Lower leg skin (tissue), 4 donors: ENCODE measurements around the gene SLC10A7. TPM values are rescaled to one million over a fixed set of nuclear protein-coding genes. Genes with fewer than 3 reads are reported as not detected.

Experiments used
- DNase-seq, 2 donors: peaks; one replicate each; pipeline ENCODE4 v3.0.0-alpha.2; 2019; ENCODE audit warnings: low spot score in 2 of 2
- H3K4me3 ChIP-seq: fragments of 200-600 bp; sonication (generic); 2 replicates; pipeline ENCODE4 v1.5.1; 2017; ENCODE audit warnings: mild to moderate bottlenecking, low read depth; ENCODE audit not compliant: poor library complexity, severe bottlenecking
- POLR2A ChIP-seq, 2 donors: fragments of 450-650 bp; IDR thresholded peaks; one replicate each; pipeline ENCODE4 v1.6.1; 2016 to 2017; ENCODE audit warnings: antibody characterized with exemption in 2 of 2, mild to moderate bottlenecking in 1 of 2, moderate library complexity in 1 of 2
- WGBS, 2 donors: methylation state at CpG; one replicate each; pipeline ENCODE4 v1.1.5; 2018; 5-methylcytosine and 5-hydroxymethylcytosine counted together
- intact Hi-C: fragments of 100-400 bp; cut with DNase I; formaldehyde crosslinking; loops from one replicate; pipeline ENCODE4 v1.15.0; 2023; ENCODE audit warnings: low total_unique reads
- total RNA-seq, 4 donors: library from RNA; depleted of rRNA; stranded (reverse); fragments of >200 nt; gene quantifications; one replicate each; pipeline ENCODE4 v1.1.0, GENCODE V29; 2016
- TF ChIP-seq, protein P1 (sequence below), 3 donors: fragments of 450-650 bp; IDR thresholded peaks; one replicate each; pipeline ENCODE4 v1.5.1; 2016; ENCODE audit warnings: antibody characterized with exemption in 3 of 3, mild to moderate bottlenecking in 3 of 3, moderate library complexity in 2 of 3

Gene SLC10A7
- total RNA-seq, 4 donors from 2014 or later, result 5.5 to 11.0 (median 8.8) TPM

DNA sequence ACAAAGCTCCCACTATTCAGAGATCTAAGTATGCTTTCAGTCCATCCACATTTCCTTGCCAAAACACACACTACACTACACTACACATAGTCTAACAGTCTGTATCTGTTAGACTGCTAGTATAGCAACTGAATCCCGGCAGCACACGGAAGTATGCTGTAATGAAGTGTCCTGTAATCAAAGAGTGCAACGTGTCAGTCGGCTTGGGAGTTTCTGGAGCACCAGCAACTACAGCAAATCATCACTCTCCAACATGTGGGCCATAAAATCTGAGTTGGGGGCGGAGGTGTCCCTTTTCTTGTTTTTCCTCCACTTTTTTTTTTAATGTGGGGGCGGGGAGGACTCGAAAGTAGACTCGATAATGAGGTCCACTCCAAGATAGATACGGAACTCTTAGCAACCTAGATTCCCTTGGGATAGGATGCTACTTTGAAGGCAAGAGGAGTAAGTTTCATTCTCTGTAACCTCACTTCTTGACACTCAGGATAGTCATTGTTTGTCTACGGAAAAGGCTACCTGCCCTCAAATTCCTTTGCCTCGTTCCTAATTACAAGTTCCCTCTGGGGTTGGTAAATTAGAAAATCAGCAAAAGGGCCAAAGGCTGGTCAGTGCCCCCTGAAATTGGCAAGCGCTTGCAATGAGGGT, 722 bp downstream of the SLC10A7 start:
- peak in 1 of 2 donors; percentile 16 for DNase-seq
- intact Hi-C loops, result no loop called here
- no peak for TF ChIP-seq POLR2A (IDR thresholded peaks at IDR 0.05)
- TF ChIP-seq, protein P1, sequence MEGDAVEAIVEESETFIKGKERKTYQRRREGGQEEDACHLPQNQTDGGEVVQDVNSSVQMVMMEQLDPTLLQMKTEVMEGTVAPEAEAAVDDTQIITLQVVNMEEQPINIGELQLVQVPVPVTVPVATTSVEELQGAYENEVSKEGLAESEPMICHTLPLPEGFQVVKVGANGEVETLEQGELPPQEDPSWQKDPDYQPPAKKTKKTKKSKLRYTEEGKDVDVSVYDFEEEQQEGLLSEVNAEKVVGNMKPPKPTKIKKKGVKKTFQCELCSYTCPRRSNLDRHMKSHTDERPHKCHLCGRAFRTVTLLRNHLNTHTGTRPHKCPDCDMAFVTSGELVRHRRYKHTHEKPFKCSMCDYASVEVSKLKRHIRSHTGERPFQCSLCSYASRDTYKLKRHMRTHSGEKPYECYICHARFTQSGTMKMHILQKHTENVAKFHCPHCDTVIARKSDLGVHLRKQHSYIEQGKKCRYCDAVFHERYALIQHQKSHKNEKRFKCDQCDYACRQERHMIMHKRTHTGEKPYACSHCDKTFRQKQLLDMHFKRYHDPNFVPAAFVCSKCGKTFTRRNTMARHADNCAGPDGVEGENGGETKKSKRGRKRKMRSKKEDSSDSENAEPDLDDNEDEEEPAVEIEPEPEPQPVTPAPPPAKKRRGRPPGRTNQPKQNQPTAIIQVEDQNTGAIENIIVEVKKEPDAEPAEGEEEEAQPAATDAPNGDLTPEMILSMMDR (IDR thresholded peaks at IDR 0.05), result no peak
- 0 to 1% methylated on average over 12 of the region's 12 CpGs for WGBS, 2 donors
- H3K4me3 ChIP-seq, result peak overlapping the region; percentile 56

DNA sequence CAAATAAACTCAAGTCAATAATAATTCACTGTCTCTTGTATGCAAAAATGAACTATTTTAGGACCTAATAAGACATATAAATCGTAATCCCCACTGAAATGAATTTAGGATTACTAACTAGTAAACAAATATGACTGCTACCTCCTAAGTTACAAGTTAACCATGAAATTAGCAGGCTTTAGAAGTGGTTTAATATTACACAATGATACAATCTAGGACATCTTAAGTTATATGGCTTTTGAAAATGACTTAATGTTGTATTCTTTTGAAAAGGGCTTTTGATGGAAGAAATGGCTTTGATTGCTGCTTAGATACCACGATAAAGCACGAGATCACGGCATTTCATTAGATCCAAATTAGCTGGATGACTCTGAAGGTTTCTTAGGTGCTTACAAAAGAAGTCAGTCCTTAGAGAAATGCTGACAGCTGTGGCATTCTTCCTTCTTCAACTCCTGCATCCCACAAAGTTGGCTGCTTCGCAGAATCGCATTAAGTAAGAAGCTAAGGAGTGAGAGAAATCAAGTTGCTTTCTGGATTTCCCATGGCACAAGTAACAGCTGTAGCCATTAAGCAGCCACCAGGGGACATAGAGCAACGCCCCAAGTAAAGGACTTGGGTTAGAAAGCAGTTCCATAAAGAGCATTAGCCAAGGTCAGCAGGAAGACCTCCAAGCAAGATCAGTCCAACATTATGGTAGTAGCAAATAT, 6.9 kb downstream of the SLC10A7 start:
- DNase-seq, result no peak
- TF ChIP-seq, protein P1 (IDR thresholded peaks at IDR 0.05), result no peak
- TF ChIP-seq POLR2A (IDR thresholded peaks at IDR 0.05), result no peak
- no peak overlapping the region for H3K4me3 ChIP-seq
- intact Hi-C loops, result no loop called here
- WGBS, 2 donors, result 88% methylated on average over 7 of the region's 7 CpGs

DNA sequence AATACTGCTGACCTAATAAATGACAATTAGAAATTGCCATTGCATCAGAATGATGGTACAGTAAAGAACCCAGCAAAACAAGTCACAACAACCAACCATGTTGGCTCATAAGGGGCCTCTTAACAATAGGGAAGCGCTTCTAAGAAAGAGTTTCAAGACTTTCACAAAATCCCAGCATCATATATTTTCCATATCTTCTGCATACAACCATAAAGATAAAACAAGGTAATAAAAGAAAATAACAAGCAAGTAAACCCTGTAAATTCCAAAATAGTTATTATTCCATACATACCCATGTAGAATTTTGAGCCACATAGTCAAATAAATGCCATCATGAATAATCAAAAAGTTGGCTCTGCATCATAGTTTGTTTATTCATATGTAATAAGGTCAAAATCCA, 8.2 kb downstream of the SLC10A7 start:
- intact Hi-C loops, result no loop called here
- no peak overlapping the region for H3K4me3 ChIP-seq
- TF ChIP-seq, protein P1 (IDR thresholded peaks at IDR 0.05), result no peak
- 92 to 100% methylated on average over 1 of the region's 1 CpG for WGBS, 2 donors
- no peak for DNase-seq

DNA sequence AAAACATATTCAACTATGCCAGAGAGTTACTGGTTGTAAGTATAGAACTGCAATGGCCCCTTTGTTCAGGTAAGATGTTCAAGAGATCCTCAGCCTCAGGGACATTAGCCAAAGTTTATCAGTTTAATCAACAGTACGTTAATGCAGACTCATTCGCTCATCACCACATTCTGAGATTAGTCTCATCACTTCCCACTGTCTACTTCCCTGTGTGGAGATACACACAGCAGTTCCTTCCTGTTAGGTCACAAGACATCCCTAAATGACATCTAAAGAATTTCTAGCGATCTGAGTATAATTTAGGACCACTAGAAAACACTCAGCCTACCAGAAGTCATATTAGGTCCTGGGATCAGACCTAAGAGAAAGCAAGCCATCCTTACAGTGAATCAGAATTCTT, 10.4 kb downstream of the SLC10A7 start:
- no peak for DNase-seq
- intact Hi-C loops, result no loop called here
- no peak for TF ChIP-seq POLR2A (IDR thresholded peaks at IDR 0.05)
- TF ChIP-seq, protein P1 (IDR thresholded peaks at IDR 0.05), result no peak
- H3K4me3 ChIP-seq, result no peak overlapping the region
- 52 to 71% methylated on average over 3 of the region's 3 CpGs for WGBS, 2 donors

DNA sequence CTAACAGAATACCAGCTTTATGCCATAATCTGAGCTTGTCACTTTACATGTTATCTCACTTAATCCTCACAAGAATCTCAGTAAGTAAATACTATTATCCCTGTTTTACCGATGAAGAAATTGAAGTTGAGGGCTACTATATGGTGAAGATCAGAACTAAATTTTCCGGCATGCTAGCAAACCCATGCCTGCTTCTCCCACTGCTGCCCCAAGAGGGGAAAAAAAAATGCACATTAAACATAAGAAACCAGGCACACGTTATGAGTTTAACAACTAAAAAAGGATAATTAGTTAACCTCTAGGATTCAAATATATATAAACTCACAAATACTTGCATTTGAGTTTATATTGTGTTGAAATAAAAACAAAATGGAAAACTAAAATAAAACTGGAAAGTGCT, 10.8 kb downstream of the SLC10A7 start:
- TF ChIP-seq, protein P1 (IDR thresholded peaks at IDR 0.05), result no peak
- no peak for TF ChIP-seq POLR2A (IDR thresholded peaks at IDR 0.05)
- DNase-seq, result no peak
- H3K4me3 ChIP-seq, result no peak overlapping the region
- WGBS, 2 donors, result 80 to 83% methylated on average over 3 of the region's 3 CpGs
- intact Hi-C loops, result no loop called here
